Liver (tissue), 9 donors: ENCODE results near the gene EDC4. TPM values are rescaled to one million over a fixed set of nuclear protein-coding genes. Genes with fewer than 3 reads are reported as not detected.

ENCODE experiments used
- DNase-seq: peaks from one replicate; pipeline ENCODE4 v3.0.0-alpha.2; 2017; ENCODE audit warnings: low spot score
- H3K27ac ChIP-seq, 2 donors: one replicate each; pipeline ENCODE4 v1.7.0; 2013; ENCODE audit warnings: inconsistent platforms in 2 of 2, low read length in 2 of 2, control low read depth in 1 of 2, low read depth in 1 of 2, mild to moderate bottlenecking in 1 of 2
- H3K27me3 ChIP-seq, 4 donors: one replicate each; pipeline versions ENCODE4 v1.6.1 to v1.7.0; 2013; ENCODE audit warnings: low read length in 3 of 4, inconsistent platforms in 1 of 4, mild to moderate bottlenecking in 1 of 4, moderate library complexity in 1 of 4; ENCODE audit not compliant: control insufficient read depth in 4 of 4, insufficient read depth in 4 of 4
- H3K36me3 ChIP-seq, 4 donors: one replicate each; pipeline versions ENCODE4 v1.6.1 to v1.7.0; 2013; ENCODE audit warnings: low read length in 3 of 4, mild to moderate bottlenecking in 3 of 4, low read depth in 1 of 4, moderate library complexity in 1 of 4; ENCODE audit not compliant: control insufficient read depth in 4 of 4, insufficient read depth in 3 of 4
- H3K4me1 ChIP-seq, 4 donors: one replicate each; pipeline versions ENCODE4 v1.6.1 to v1.7.0; 2013; ENCODE audit warnings: low read length in 3 of 4, mild to moderate bottlenecking in 3 of 4, moderate library complexity in 1 of 4; ENCODE audit not compliant: control insufficient read depth in 4 of 4, insufficient read depth in 4 of 4
- H3K4me3 ChIP-seq, 3 donors: one replicate each; pipeline versions ENCODE4 v1.6.1 to v1.7.0; 2013; ENCODE audit warnings: low read length in 3 of 3, control low read depth in 1 of 3, low read depth in 1 of 3, mild to moderate bottlenecking in 1 of 3
- H3K9ac ChIP-seq, 2 donors: one replicate each; pipeline ENCODE4 v1.7.0; 2013; ENCODE audit warnings: low read length in 2 of 2, mild to moderate bottlenecking in 2 of 2, moderate library complexity in 2 of 2, control low read depth in 1 of 2, low read depth in 1 of 2
- H3K9me3 ChIP-seq, 4 donors: one replicate each; pipeline versions ENCODE4 v1.6.1 to v1.7.0; 2013; ENCODE audit warnings: low read length in 3 of 4; ENCODE audit not compliant: control insufficient read depth in 4 of 4
- FOXA1 ChIP-seq: IDR thresholded peaks from 2 replicates; pipeline ENCODE4 v1.6.1; 2016; ENCODE audit warnings: antibody characterized with exemption
- FOXA2 ChIP-seq: IDR thresholded peaks from 2 replicates; pipeline ENCODE4 v1.6.1; 2016; ENCODE audit warnings: antibody characterized with exemption
- GABPA ChIP-seq, 2 donors: IDR thresholded peaks in 1 of 2; conservative IDR thresholded peaks in 1 of 2; 2 replicates each; pipeline ENCODE4 v1.6.1; 2016; ENCODE audit warnings: antibody characterized with exemption in 2 of 2, mild to moderate bottlenecking in 1 of 2, moderate library complexity in 1 of 2
- HNF4A ChIP-seq, 2 donors: conservative IDR thresholded peaks; 2 replicates each; pipeline ENCODE4 v1.6.1; 2016; ENCODE audit warnings: antibody characterized with exemption in 2 of 2, mild to moderate bottlenecking in 2 of 2
- HNF4G ChIP-seq: IDR thresholded peaks from 2 replicates; pipeline ENCODE4 v1.6.1; 2016; ENCODE audit warnings: antibody characterized with exemption
- NR2F2 ChIP-seq: IDR thresholded peaks from 2 replicates; pipeline ENCODE4 v1.6.1; 2016; ENCODE audit warnings: antibody characterized with exemption
- RAD21 ChIP-seq, 2 donors: IDR thresholded peaks; 2 replicates each; pipeline ENCODE4 v1.6.1; 2016; ENCODE audit warnings: antibody characterized with exemption in 2 of 2, mild to moderate bottlenecking in 2 of 2
- RXRA ChIP-seq, 2 donors: IDR thresholded peaks; 2 replicates each; pipeline ENCODE4 v1.6.1; 2017 to 2018; ENCODE audit warnings: antibody characterized with exemption in 2 of 2, mild to moderate bottlenecking in 1 of 2
- WGBS: extraction: QIAGEN DNeasy Blood & Tissue Kit; methylation state at CpG from one replicate; pipeline ENCODE4 v1.1.7; 2013; 5-methylcytosine and 5-hydroxymethylcytosine counted together
- polyA plus RNA-seq, 2 donors: library from polyadenylated mRNA; stranded (reverse) in 1 of 2; unstranded in 1 of 2; fragments of 200-250 nt in 1 of 2; fragments of >200 nt in 1 of 2; fragmentation: Nextera tagmentation in 1 of 2; extraction: Ambion mirVana in 1 of 2; gene quantifications; one replicate each; pipeline versions ENCODE4 v1.2.1 to v1.2.3, GENCODE V29; 2013 to 2015
- total RNA-seq, 2 donors: library from RNA; depleted of rRNA; stranded (reverse); fragments of >200 nt; gene quantifications; one replicate each; pipeline ENCODE4 v1.2.3, GENCODE V29; 2014
- TF ChIP-seq, protein P1 (sequence below): IDR thresholded peaks from 2 replicates; pipeline ENCODE4 v1.6.1; 2016; ENCODE audit warnings: antibody characterized with exemption
- TF ChIP-seq, protein P2 (sequence below): IDR thresholded peaks from 2 replicates; pipeline ENCODE4 v1.6.1; 2016; ENCODE audit warnings: antibody characterized with exemption
- TF ChIP-seq, protein P3 (sequence below): IDR thresholded peaks from 2 replicates; pipeline ENCODE4 v1.6.1; 2016; ENCODE audit warnings: antibody characterized with exemption, mild to moderate bottlenecking
- TF ChIP-seq, protein P4 (sequence below): IDR thresholded peaks from 2 replicates; pipeline ENCODE4 v1.6.1; 2016; ENCODE audit warnings: antibody characterized with exemption
- donor health status: healthy.
- donor health status: healthy.
- donor health status: healthy.
- donor health status: healthy.
- donor health status: healthy.

Gene EDC4
- total and polyA plus RNA-seq, 4 donors: 17.7 to 26.8 (median 21.6) TPM

DNA sequence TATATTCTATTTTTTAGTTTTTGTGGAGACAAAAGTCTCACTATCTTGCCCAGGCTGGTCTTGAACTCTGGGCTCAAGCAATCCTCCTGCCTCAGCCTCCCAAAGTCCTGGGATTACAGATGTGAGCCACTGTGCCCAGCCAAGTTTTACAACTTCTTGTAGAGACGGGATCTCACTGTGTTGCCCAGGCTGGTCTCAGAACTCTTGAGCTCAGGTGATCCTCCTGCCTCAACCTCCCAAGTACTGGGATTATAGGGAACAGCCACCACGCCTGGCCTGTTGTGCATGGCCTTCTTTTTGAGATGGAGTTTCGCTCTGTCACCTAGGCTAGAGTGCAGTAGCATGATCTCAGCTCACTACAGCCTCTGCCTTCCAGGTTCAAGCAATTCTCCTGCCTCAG, 19.2 kb upstream of the EDC4 start:
- TF ChIP-seq HNF4G (no peak), FOXA1 (no peak), HNF4A (conservative IDR thresholded peaks at IDR 0.05) (no peak), FOXA2 (no peak), RXRA (IDR thresholded peaks at IDR 0.05) (no peak)
- TF ChIP-seq, protein P1, sequence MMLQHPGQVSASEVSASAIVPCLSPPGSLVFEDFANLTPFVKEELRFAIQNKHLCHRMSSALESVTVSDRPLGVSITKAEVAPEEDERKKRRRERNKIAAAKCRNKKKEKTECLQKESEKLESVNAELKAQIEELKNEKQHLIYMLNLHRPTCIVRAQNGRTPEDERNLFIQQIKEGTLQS: no peak
- TF ChIP-seq, protein P2, sequence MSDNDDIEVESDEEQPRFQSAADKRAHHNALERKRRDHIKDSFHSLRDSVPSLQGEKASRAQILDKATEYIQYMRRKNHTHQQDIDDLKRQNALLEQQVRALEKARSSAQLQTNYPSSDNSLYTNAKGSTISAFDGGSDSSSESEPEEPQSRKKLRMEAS: no peak
- H3K4me1 ChIP-seq: peaks cover 8 to 23% (median 18%) of the 10 kb centered on the region in 4 donors
- WGBS: 100% methylated on average over 3 of the region's 3 CpGs

DNA sequence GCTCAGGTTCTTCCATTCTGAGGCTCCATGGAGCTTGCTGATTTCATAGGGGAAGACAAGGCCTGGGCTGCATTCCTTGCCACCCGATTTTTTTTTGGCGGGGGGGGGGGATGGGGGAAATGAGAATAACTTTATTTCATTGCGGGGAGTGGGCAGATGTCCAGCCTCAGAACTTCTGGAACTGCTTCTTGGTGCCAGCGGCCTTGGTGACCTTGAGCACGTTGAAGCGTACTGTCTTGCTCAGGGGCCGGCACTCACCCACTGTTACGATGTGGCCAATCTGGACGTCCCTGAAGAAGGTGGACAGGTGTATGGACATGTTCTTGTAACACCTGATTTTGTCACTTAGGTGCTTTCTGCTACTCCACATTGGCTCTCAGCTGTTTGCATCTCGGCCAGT, 17.1 kb upstream of the EDC4 start:
- H3K4me3 ChIP-seq: no peak overlapping the region
- whole genome bisulfite sequencing: 85% methylated on average over 10 of the region's 10 CpGs
- DNase-seq: no peak
- no peak overlapping the region for H3K9ac ChIP-seq
- H3K36me3 ChIP-seq: no peaks in the 10 kb centered on the region
- TF ChIP-seq HNF4A (conservative IDR thresholded peaks at IDR 0.05) (no peak), GABPA (IDR thresholded peaks at IDR 0.05 in 1 of 2, conservative IDR thresholded peaks at IDR 0.05 in 1 of 2) (no peak)
- TF ChIP-seq, protein P3, sequence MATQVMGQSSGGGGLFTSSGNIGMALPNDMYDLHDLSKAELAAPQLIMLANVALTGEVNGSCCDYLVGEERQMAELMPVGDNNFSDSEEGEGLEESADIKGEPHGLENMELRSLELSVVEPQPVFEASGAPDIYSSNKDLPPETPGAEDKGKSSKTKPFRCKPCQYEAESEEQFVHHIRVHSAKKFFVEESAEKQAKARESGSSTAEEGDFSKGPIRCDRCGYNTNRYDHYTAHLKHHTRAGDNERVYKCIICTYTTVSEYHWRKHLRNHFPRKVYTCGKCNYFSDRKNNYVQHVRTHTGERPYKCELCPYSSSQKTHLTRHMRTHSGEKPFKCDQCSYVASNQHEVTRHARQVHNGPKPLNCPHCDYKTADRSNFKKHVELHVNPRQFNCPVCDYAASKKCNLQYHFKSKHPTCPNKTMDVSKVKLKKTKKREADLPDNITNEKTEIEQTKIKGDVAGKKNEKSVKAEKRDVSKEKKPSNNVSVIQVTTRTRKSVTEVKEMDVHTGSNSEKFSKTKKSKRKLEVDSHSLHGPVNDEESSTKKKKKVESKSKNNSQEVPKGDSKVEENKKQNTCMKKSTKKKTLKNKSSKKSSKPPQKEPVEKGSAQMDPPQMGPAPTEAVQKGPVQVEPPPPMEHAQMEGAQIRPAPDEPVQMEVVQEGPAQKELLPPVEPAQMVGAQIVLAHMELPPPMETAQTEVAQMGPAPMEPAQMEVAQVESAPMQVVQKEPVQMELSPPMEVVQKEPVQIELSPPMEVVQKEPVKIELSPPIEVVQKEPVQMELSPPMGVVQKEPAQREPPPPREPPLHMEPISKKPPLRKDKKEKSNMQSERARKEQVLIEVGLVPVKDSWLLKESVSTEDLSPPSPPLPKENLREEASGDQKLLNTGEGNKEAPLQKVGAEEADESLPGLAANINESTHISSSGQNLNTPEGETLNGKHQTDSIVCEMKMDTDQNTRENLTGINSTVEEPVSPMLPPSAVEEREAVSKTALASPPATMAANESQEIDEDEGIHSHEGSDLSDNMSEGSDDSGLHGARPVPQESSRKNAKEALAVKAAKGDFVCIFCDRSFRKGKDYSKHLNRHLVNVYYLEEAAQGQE: no peak
- peaks cover 11 to 22% (median 17%) of the 10 kb centered on the region in 4 donors for H3K4me1 ChIP-seq
- no peak overlapping the region for H3K27ac ChIP-seq
- no peaks in the 10 kb centered on the region for H3K9me3 ChIP-seq
- H3K27me3 ChIP-seq: no peaks in the 10 kb centered on the region

More for the DNA sequence above, 19.2 kb upstream of the EDC4 start:
- Histone ChIP-seq H3K27me3 (no peaks in the 10 kb centered on the region), H3K4me3 (no peak overlapping the region), H3K9me3 (no peaks in the 10 kb centered on the region), H3K9ac (no peak overlapping the region), H3K27ac (no peak overlapping the region), H3K36me3 (no peaks in the 10 kb centered on the region)
- DNase-seq: no peak

DNA sequence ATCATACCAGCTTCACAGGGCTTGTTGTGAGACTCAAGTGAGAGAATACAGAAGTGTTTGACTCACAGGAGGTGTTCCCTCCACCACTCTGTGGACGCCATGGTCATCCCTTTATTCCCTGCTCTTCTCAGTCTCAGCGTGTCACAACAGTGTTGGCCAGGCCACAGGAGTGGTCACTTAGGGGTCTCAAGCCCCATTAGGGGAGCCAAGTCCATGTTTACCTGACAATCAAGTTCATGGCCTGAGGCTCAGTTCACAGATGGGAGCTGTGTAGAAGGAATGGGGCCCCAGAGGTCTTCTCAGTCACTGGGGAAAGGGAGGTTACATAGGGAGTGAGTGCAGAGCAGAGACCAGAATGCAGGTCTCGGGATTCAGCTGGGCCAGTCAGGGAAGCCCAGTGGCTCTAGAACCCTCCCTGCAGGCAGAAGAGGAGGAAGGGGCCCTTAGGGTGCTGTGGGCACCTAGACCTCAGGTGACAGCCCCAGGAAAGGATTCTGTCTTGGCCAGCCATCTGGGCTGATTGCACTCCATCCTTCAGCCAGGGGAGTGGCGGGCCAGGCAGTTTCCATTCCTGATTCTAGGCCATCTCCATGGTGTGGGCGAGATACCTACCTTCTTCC, 15.8 kb upstream of the EDC4 start:
- no peaks in the 10 kb centered on the region for H3K27me3 ChIP-seq
- H3K27ac ChIP-seq: peak overlapping the region; percentile 22 to 81
- H3K4me1 ChIP-seq: peaks cover 11 to 22% (median 17%) of the 10 kb centered on the region in 4 donors
- H3K36me3 ChIP-seq: no peaks in the 10 kb centered on the region
- 94% methylated on average over 5 of the region's 5 CpGs for WGBS
- TF ChIP-seq NR2F2 (no peak), RAD21 (IDR thresholded peaks at IDR 0.05) (no peak)
- TF ChIP-seq, protein P2: no peak
- TF ChIP-seq, protein P4, sequence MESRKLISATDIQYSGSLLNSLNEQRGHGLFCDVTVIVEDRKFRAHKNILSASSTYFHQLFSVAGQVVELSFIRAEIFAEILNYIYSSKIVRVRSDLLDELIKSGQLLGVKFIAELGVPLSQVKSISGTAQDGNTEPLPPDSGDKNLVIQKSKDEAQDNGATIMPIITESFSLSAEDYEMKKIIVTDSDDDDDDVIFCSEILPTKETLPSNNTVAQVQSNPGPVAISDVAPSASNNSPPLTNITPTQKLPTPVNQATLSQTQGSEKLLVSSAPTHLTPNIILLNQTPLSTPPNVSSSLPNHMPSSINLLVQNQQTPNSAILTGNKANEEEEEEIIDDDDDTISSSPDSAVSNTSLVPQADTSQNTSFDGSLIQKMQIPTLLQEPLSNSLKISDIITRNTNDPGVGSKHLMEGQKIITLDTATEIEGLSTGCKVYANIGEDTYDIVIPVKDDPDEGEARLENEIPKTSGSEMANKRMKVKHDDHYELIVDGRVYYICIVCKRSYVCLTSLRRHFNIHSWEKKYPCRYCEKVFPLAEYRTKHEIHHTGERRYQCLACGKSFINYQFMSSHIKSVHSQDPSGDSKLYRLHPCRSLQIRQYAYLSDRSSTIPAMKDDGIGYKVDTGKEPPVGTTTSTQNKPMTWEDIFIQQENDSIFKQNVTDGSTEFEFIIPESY: no peak
- no peaks in the 10 kb centered on the region for H3K9me3 ChIP-seq
- H3K9ac ChIP-seq: no peak overlapping the region
- H3K4me3 ChIP-seq: no peak overlapping the region
- no peak for DNase-seq
